Transverse colon (tissue), 4 donors: Measurements from ENCODE around the gene HTT. TPM values are rescaled to one million over a fixed set of nuclear protein-coding genes. Genes with fewer than 3 reads are reported as not detected.

Source experiments
- DNase-seq: peaks from one replicate; pipeline ENCODE4 v3.0.0-alpha.2; 2019
- H3K27ac ChIP-seq, 4 donors: fragments of 200-600 bp; sonication (generic); 2 replicates each; pipeline ENCODE4 v1.5.1; 2016 to 2018; ENCODE audit warnings: inconsistent platforms in 4 of 4
- H3K27me3 ChIP-seq: fragments of 200-600 bp; sonication (generic); 2 replicates; pipeline ENCODE4 v1.5.1; 2017; ENCODE audit warnings: inconsistent platforms
- H3K36me3 ChIP-seq, 4 donors: fragments of 200-600 bp; sonication (generic); 2 replicates each; pipeline ENCODE4 v1.5.1; 2017 to 2019; ENCODE audit warnings: inconsistent platforms in 4 of 4
- H3K4me1 ChIP-seq, 4 donors: fragments of 200-600 bp; sonication (generic); 2 replicates each; pipeline ENCODE4 v1.5.1; 2017 to 2020; ENCODE audit warnings: inconsistent platforms in 4 of 4
- H3K4me3 ChIP-seq, 4 donors: fragments of 200-600 bp; sonication (generic); 1 replicate in 1 of 4; 2 replicates in 3 of 4; pipeline versions ENCODE4 v1.5.1 to v1.6.1; 2017 to 2019; ENCODE audit warnings: inconsistent platforms in 4 of 4
- H3K9me3 ChIP-seq, 2 donors: fragments of 200-600 bp; sonication (generic); 2 replicates each; pipeline ENCODE4 v1.5.1; 2017 to 2019; ENCODE audit warnings: inconsistent platforms in 2 of 2
- CTCF ChIP-seq, 5 experiments: fragments of 200-600 bp in 3 of 5; fragments of 450-650 bp in 2 of 5; sonication (generic) in 3 of 5; IDR thresholded peaks; 1 replicate in 2 of 5; 2 replicates in 3 of 5; pipeline ENCODE4 v1.5.1; 2016 to 2017; ENCODE audit warnings: antibody characterized with exemption in 5 of 5, inconsistent platforms in 3 of 5, mild to moderate bottlenecking in 2 of 5, moderate library complexity in 1 of 5
- EP300 ChIP-seq: sonication (generic); formaldehyde crosslinking; IDR thresholded peaks from one replicate; pipeline ENCODE4 v1.6.1; 2017; ENCODE audit warnings: antibody characterized with exemption, low read depth
- POLR2A ChIP-seq: fragments of 450-650 bp; IDR thresholded peaks from one replicate; pipeline ENCODE4 v1.6.1; 2016; ENCODE audit warnings: antibody characterized with exemption, mild to moderate bottlenecking, moderate library complexity
- POLR2AphosphoS5 ChIP-seq, 3 donors: sonication (generic); formaldehyde crosslinking; IDR thresholded peaks; one replicate each; pipeline ENCODE4 v1.6.1; 2016; ENCODE audit warnings: antibody characterized with exemption in 3 of 3
- WGBS, 2 donors: methylation state at CpG; one replicate each; pipeline ENCODE4 v1.1.5; 2018; ENCODE audit warnings: low coverage in 1 of 2; 5-methylcytosine and 5-hydroxymethylcytosine counted together
- in situ Hi-C, 4 donors: fragments of 200-750 bp; cut with MboI; loops; one replicate each; pipeline versions ENCODE4 v1.15.0 to v1.15.1; 2017; ENCODE audit warnings: low sequenced_read_pairs in 3 of 4, low pct_ligation_motif_present in 1 of 4, low pct_unique_long_range_greater_than_20kb in 1 of 4
- intact Hi-C: fragments of 100-400 bp; cut with DNase I; formaldehyde crosslinking; loops from one replicate; pipeline ENCODE4 v1.15.1; 2023; ENCODE audit warnings: low total_unique reads
- total RNA-seq, 4 donors: library from RNA; depleted of rRNA; stranded (reverse); fragments of >200 nt; gene quantifications; one replicate each; pipeline ENCODE4 v1.1.0, GENCODE V29; 2016

HTT gene
- total RNA-seq, 4 donors from 2014 or later = 40.0 to 111 (median 79.4) TPM

DNA sequence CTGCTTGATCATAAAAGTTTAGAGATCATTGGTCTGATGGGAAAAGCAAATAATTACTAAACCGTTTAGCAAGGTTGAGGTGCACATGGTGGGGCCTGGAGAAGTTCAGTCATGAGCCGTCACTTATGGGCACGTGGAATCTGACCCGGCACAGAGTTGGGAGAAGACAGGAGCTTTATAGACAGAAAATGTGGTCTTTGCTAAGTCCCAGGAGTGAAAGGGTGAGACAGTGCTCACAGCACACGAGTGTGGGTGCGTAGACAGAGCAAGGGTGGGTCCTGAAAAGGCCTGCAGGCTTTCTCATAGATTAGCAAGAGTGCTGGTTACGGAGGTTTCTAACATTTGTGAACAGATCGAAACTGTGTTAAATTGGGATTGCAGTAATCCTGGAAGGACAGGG is 43.8 kb downstream of the HTT start:
- DNase-seq = no peak
- Histone ChIP-seq H3K9me3 (no peaks in the 10 kb centered on the region), H3K27me3 (no peaks in the 10 kb centered on the region), H3K27ac (no peak overlapping the region), H3K4me3 (no peak overlapping the region), H3K4me1 (peaks cover 0 to 13% (median 6%) of the 10 kb centered on the region in 4 donors), H3K36me3 (peaks cover 0 to 38% (median 14%) of the 10 kb centered on the region in 4 donors)
- TF ChIP-seq CTCF (IDR thresholded peaks at IDR 0.05) (no peak), EP300 (no peak), POLR2AphosphoS5 (IDR thresholded peaks at IDR 0.05) (no peak), POLR2A (no peak)
- intact Hi-C loops (no loop called here), in situ Hi-C loops (no loop called here)
- WGBS, 2 donors = 92 to 93% methylated on average over 3 to 8 of the region's 8 CpGs

- TF ChIP-seq CTCF (IDR thresholded peaks at IDR 0.05) (no peak), POLR2A (no peak), POLR2AphosphoS5 (IDR thresholded peaks at IDR 0.05) (no peak), EP300 (no peak)
- Histone ChIP-seq H3K36me3 (peaks cover 0 to 34% (median 14%) of the 10 kb centered on the region in 4 donors), H3K4me3 (no peak overlapping the region), H3K27me3 (no peaks in the 10 kb centered on the region), H3K9me3 (no peaks in the 10 kb centered on the region), H3K4me1 (peaks cover 0 to 16% (median 8%) of the 10 kb centered on the region in 4 donors), H3K27ac (no peak overlapping the region)
- in situ Hi-C loops (no loop called here), intact Hi-C loops (no loop called here)
- DNase-seq = no peak
- WGBS, 2 donors = 74 to 77% methylated on average over 2 of the region's 2 CpGs
These were observed 45.0 kb downstream of the HTT start for GRCh38 chr4:3119464-3119863.

DNA sequence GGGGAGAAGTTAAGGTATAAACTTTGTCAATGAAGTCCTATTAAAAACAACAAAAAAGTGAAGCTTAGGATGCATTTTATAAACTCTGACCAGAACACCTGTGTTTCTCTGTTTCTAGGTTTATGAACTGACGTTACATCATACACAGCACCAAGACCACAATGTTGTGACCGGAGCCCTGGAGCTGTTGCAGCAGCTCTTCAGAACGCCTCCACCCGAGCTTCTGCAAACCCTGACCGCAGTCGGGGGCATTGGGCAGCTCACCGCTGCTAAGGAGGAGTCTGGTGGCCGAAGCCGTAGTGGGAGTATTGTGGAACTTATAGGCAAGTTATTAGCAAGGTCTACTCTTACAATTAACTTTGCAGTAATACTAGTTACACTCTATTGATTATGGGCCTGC is 46.6 kb downstream of the HTT start:
- Histone ChIP-seq H3K4me1 (peaks cover 0 to 16% (median 8%) of the 10 kb centered on the region in 4 donors), H3K4me3 (no peak overlapping the region), H3K27ac (peak overlapping the region in 2 of 4 donors; percentile 16 to 76), H3K27me3 (no peaks in the 10 kb centered on the region), H3K9me3 (no peaks in the 10 kb centered on the region), H3K36me3 (peaks cover 0 to 19% (median 8%) of the 10 kb centered on the region in 4 donors)
- intact Hi-C loops = no loop called here
- in situ Hi-C loops = no loop called here
- 93 to 96% methylated on average over 3 to 9 of the region's 9 CpGs for WGBS, 2 donors
- no peak for DNase-seq
- no peak for TF ChIP-seq EP300
- no peak for TF ChIP-seq POLR2AphosphoS5 (IDR thresholded peaks at IDR 0.05)
- TF ChIP-seq CTCF (IDR thresholded peaks at IDR 0.05) = no peak
- no peak for TF ChIP-seq POLR2A

GRCh38 chr4:3121596-3121995 is 47.1 kb downstream of the HTT start:
- Histone ChIP-seq H3K9me3 (no peaks in the 10 kb centered on the region), H3K36me3 (peaks cover 0 to 14% (median 6%) of the 10 kb centered on the region in 4 donors), H3K27me3 (no peaks in the 10 kb centered on the region), H3K4me1 (peaks cover 0 to 16% (median 8%) of the 10 kb centered on the region in 4 donors), H3K27ac (peak overlapping the region; percentile 41 to 77 (median 70)), H3K4me3 (no peak overlapping the region)
- intact Hi-C loops = no loop called here
- in situ Hi-C loops = no loop called here
- no peak for TF ChIP-seq POLR2AphosphoS5 (IDR thresholded peaks at IDR 0.05)
- no peak for TF ChIP-seq POLR2A
- no peak for TF ChIP-seq EP300
- TF ChIP-seq CTCF (IDR thresholded peaks at IDR 0.05) = no peak
- no peak for DNase-seq
- 94 to 100% methylated on average over 2 of the region's 2 CpGs for WGBS, 2 donors
